Measurements from ENCODE around the gene SEC24D. TPM values are rescaled to one million over a fixed set of nuclear protein-coding genes. Genes with fewer than 3 reads are reported as not detected.

SEC24D gene
- total RNA-seq, 2 experiments from 2014 or later: 21.8 to 25.2 TPM

GRCh38 chr4:118846979-118847378 lies 11.1 kb upstream of the SEC24D start:
- ChIA-PET POLR2A (interaction anchor here (0.7 kb wide), 1 partner anchor 97 kb away, joined by 5 read pairs; no protein-coding TSS in a partner anchor), CTCF (interaction anchor here (0.6 kb wide), 1 partner anchor 72 kb away, joined by 3 read pairs; no protein-coding TSS in a partner anchor)

- CTCF ChIA-PET: no interaction called here
- POLR2A ChIA-PET: no interaction called here
Observed at GRCh38 chr4:118845552-118846050, 9.7 kb upstream of the SEC24D start.

GRCh38 chr4:118843237-118843636 lies 7.3 kb upstream of the SEC24D start:
- ChIA-PET POLR2A (no interaction called here), CTCF (no interaction called here)

- POLR2A ChIA-PET: no interaction called here
- CTCF ChIA-PET: no interaction called here
Observed at GRCh38 chr4:118842055-118842454, 6.1 kb upstream of the SEC24D start.

- ChIA-PET CTCF (no interaction called here), POLR2A (no interaction called here)
Observed at GRCh38 chr4:118839221-118839927, 3.4 kb upstream of the SEC24D start.

- CTCF ChIA-PET: interaction anchor here (0.6 to 1.0 kb wide), 2 partner anchors 13 to 246 kb away, joined by 4 to 5 read pairs; no protein-coding TSS in a partner anchor
- POLR2A ChIA-PET: no interaction called here
Observed at GRCh38 chr4:118837121-118837507, 1.2 kb upstream of the SEC24D start.

- ChIA-PET POLR2A (no interaction called here), CTCF (interaction anchor here (0.6 to 1.0 kb wide), 2 partner anchors 13 to 245 kb away, joined by 4 to 5 read pairs; no protein-coding TSS in a partner anchor)
Observed at GRCh38 chr4:118836301-118837120, 585 bp upstream of the SEC24D start.

- POLR2A ChIA-PET: interaction anchor here (0.7 kb wide), 1 partner anchor 49 kb away, joined by 3 read pairs; no protein-coding TSS in a partner anchor
- CTCF ChIA-PET: interaction anchor here (0.5 to 1.1 kb wide), 2 partner anchors 15 to 56 kb away, joined by 3 to 4 read pairs; no protein-coding TSS in a partner anchor
Observed at GRCh38 chr4:118834960-118835569, 861 bp downstream of the SEC24D start.

- ChIA-PET POLR2A (no interaction called here), CTCF (no interaction called here)
Observed at GRCh38 chr4:118834070-118834469, 1.9 kb downstream of the SEC24D start.

- ChIA-PET CTCF (interaction anchor here (0.5 kb wide), 1 partner anchor 812 kb away, joined by 3 read pairs; no protein-coding TSS in a partner anchor), POLR2A (no interaction called here)
Observed at GRCh38 chr4:118833192-118833820, 2.6 kb downstream of the SEC24D start.

- POLR2A ChIA-PET: no interaction called here
- CTCF ChIA-PET: no interaction called here
Observed at GRCh38 chr4:118829107-118829506, 6.8 kb downstream of the SEC24D start.

GRCh38 chr4:118826723-118827444 lies 9.0 kb downstream of the SEC24D start:
- POLR2A ChIA-PET: interaction anchor here (1.2 kb wide), 1 partner anchor 13 kb away, joined by 3 read pairs; no protein-coding TSS in a partner anchor
- CTCF ChIA-PET: no interaction called here

- ChIA-PET CTCF (no interaction called here), POLR2A (interaction anchor here (1.2 kb wide), 1 partner anchor 12 kb away, joined by 3 read pairs; no protein-coding TSS in a partner anchor)
Observed at GRCh38 chr4:118825799-118826198, 10.1 kb downstream of the SEC24D start.

- ChIA-PET POLR2A (no interaction called here), CTCF (no interaction called here)
Observed at GRCh38 chr4:118824141-118824540, 11.8 kb downstream of the SEC24D start.

GRCh38 chr4:118823471-118823870 lies 12.5 kb downstream of the SEC24D start:
- ChIA-PET CTCF (no interaction called here), POLR2A (no interaction called here)

- CTCF ChIA-PET: no interaction called here
Observed at GRCh38 chr4:118821590-118822293, 14.2 kb downstream of the SEC24D start.

GRCh38 chr4:118817178-118817930 lies 18.6 kb downstream of the SEC24D start:
- ChIA-PET POLR2A (no interaction called here), CTCF (interaction anchor here (0.6 kb wide), 1 partner anchor 24 kb away, joined by 3 read pairs; no protein-coding TSS in a partner anchor)

More at GRCh38 chr4:118821590-118822293, 14.2 kb downstream of the SEC24D start:
- POLR2A ChIA-PET: no interaction called here

Data from activated CD8-positive, alpha-beta memory T cell treated with anti-CD3 and anti-CD28 coated beads for 36 hours (primary cell).